CD4-positive, alpha-beta T cell treated with Interleukin-17A for 4 hours (primary cell): ENCODE results near the gene MPV17L.
"Not testable (repeated sequence)": the region's sequence is repeated elsewhere in the genome, so short reads cannot be mapped to it uniquely, and the experiment has no call there.

Experiments
- DNase-seq: peaks from one replicate; pipeline ENCODE4 v3.0.0-alpha.2; 2020; ENCODE audit warnings: mixed read lengths

The MPV17L gene

GRCh38 chr16:15415511-15415985 is 20.0 kb downstream of the MPV17L start:
- no peak for DNase-seq

- no peak for DNase-seq
These were observed 21.6 kb downstream of the MPV17L start for GRCh38 chr16:15417197-15417596.

GRCh38 chr16:15418206-15418605 is 22.7 kb downstream of the MPV17L start:
- no peak for DNase-seq

GRCh38 chr16:15421696-15422095 is 26.1 kb downstream of the MPV17L start:
- not testable (repeated sequence) for DNase-seq

GRCh38 chr16:15422222-15422621 is 26.7 kb downstream of the MPV17L start:
- DNase-seq = no peak

- DNase-seq = no peak
These were observed 30.3 kb downstream of the MPV17L start for GRCh38 chr16:15425861-15426260.

- no peak for DNase-seq
These were observed 31.2 kb downstream of the MPV17L start for GRCh38 chr16:15426796-15427195.

GRCh38 chr16:15427648-15428239 is 32.2 kb downstream of the MPV17L start:
- DNase-seq = peak; percentile 72

GRCh38 chr16:15430884-15431283 is 35.3 kb downstream of the MPV17L start:
- not testable (repeated sequence) for DNase-seq

- DNase-seq = no peak
These were observed 38.5 kb downstream of the MPV17L start for GRCh38 chr16:15434079-15434424.

- DNase-seq = peak; percentile 52
These were observed 39.1 kb downstream of the MPV17L start, which contains the start of gene BMERB1 for GRCh38 chr16:15434425-15435215. Gene BMERB1, plus strand, starts transcription at chr16:15434588. Its CDS starts 66 bp downstream, at chr16:15434654.

GRCh38 chr16:15435216-15435864 is 39.8 kb downstream of the MPV17L start:
- no peak for DNase-seq

GRCh38 chr16:15439102-15439501 is 43.5 kb downstream of the MPV17L start:
- DNase-seq = no peak

GRCh38 chr16:15439521-15439920 is 44.0 kb downstream of the MPV17L start:
- no peak for DNase-seq

- DNase-seq = no peak
These were observed 45.3 kb downstream of the MPV17L start for GRCh38 chr16:15440852-15441251.

- not testable (repeated sequence) for DNase-seq
These were observed 46.6 kb downstream of the MPV17L start for GRCh38 chr16:15442140-15442539.

- no peak for DNase-seq
These were observed 48.2 kb downstream of the MPV17L start for GRCh38 chr16:15443753-15444152.

- DNase-seq = no peak
These were observed 48.7 kb downstream of the MPV17L start for GRCh38 chr16:15444264-15444663.

- no peak for DNase-seq
These were observed 49.9 kb downstream of the MPV17L start for GRCh38 chr16:15445450-15445849.

- DNase-seq = no peak
These were observed 51.3 kb downstream of the MPV17L start for GRCh38 chr16:15446901-15447300.

- no peak for DNase-seq
These were observed 55.1 kb downstream of the MPV17L start for GRCh38 chr16:15450624-15451023.

GRCh38 chr16:15451098-15451731 is 55.7 kb downstream of the MPV17L start:
- DNase-seq = no peak

- no peak for DNase-seq
These were observed 56.8 kb downstream of the MPV17L start for GRCh38 chr16:15452246-15452855.
